Keratinocyte (primary cell): ENCODE results near the gene IL21R. TPM values are rescaled to one million over a fixed set of nuclear protein-coding genes. Genes with fewer than 3 reads are reported as not detected.

Source experiments
- DNase-seq: peaks from one replicate; pipeline ENCODE4 v3.0.0-alpha.2; 2011; ENCODE audit warnings: low read depth, missing footprints, low spot score
- FAIRE-seq: peaks from 2 replicates; lab custom pipeline; 2011; peaks lifted over from hg19 to GRCh38; lab: Jason Lieb, UNC
- H2AFZ ChIP-seq: 2 replicates; pipeline ENCODE4 v1.6.0; 2012; ENCODE audit warnings: low read length, control low read depth, inconsistent platforms; ENCODE audit not compliant: control insufficient read depth
- H3K27ac ChIP-seq: 2 replicates; pipeline ENCODE4 v1.5.1; 2011; ENCODE audit warnings: low read length; ENCODE audit not compliant: control insufficient read depth, insufficient read depth
- H3K27me3 ChIP-seq: 3 replicates; pipeline ENCODE4 v1.6.0; 2011; ENCODE audit warnings: low read length; ENCODE audit not compliant: control insufficient read depth, insufficient read depth; ENCODE audit errors: extremely low read depth
- H3K36me3 ChIP-seq, 2 experiments: 2 replicates in 1 of 2; 3 replicates in 1 of 2; pipeline ENCODE4 v1.5.1; 2011; ENCODE audit warnings: low read length in 2 of 2, mild to moderate bottlenecking in 1 of 2; ENCODE audit not compliant: control insufficient read depth in 2 of 2, insufficient read depth in 2 of 2; ENCODE audit errors: extremely low read depth in 1 of 2
- H3K4me1 ChIP-seq: 3 replicates; pipeline ENCODE4 v1.5.1; 2011; ENCODE audit warnings: low read length; ENCODE audit not compliant: control insufficient read depth, insufficient read depth; ENCODE audit errors: extremely low read depth
- H3K4me2 ChIP-seq: 3 replicates; pipeline ENCODE4 v1.6.0; 2011; ENCODE audit warnings: low read depth, low read length; ENCODE audit not compliant: control insufficient read depth, insufficient read depth; ENCODE audit errors: extremely low read depth
- H3K4me3 ChIP-seq, 3 experiments: fragments of 200-600 bp in 1 of 3; sonication (generic) in 1 of 3; 2 replicates in 2 of 3; 3 replicates in 1 of 3; pipeline ENCODE4 v1.5.1; 2011 to 2016; ENCODE audit warnings: low read length in 3 of 3, mild to moderate bottlenecking in 3 of 3, control low read depth in 2 of 3, inconsistent platforms in 1 of 3, low read depth in 1 of 3, mixed read lengths in 1 of 3, mixed run types in 1 of 3, moderate library complexity in 1 of 3; ENCODE audit not compliant: control insufficient read depth in 2 of 3, insufficient read depth in 2 of 3; ENCODE audit errors: extremely low read depth in 1 of 3
- H3K79me2 ChIP-seq: 2 replicates; pipeline ENCODE4 v1.6.0; 2012; ENCODE audit warnings: low read length; ENCODE audit not compliant: control insufficient read depth, insufficient read depth
- H3K9ac ChIP-seq: 3 replicates; pipeline ENCODE4 v1.6.0; 2011; ENCODE audit warnings: low read length; ENCODE audit not compliant: control insufficient read depth, insufficient read depth; ENCODE audit errors: extremely low read depth
- H3K9me1 ChIP-seq: 3 replicates; pipeline ENCODE4 v1.6.0; 2011; ENCODE audit warnings: low read length; ENCODE audit not compliant: control insufficient read depth, insufficient read depth; ENCODE audit errors: extremely low read depth
- H3K9me3 ChIP-seq: 2 replicates; pipeline ENCODE4 v1.5.1; 2012; ENCODE audit warnings: low read depth, low read length; ENCODE audit not compliant: control insufficient read depth
- H4K20me1 ChIP-seq: 3 replicates; pipeline ENCODE4 v1.6.0; 2011; ENCODE audit warnings: low read length; ENCODE audit not compliant: control insufficient read depth, insufficient read depth; ENCODE audit errors: extremely low read depth
- CTCF ChIP-seq, 3 experiments: IDR thresholded peaks in 1 of 3; conservative IDR thresholded peaks in 1 of 3; optimal IDR thresholded peaks in 1 of 3; 2 replicates in 2 of 3; 3 replicates in 1 of 3; pipeline versions ENCODE3 to v1.5.1; 2011; ENCODE audit warnings: low read length in 3 of 3, mild to moderate bottlenecking in 3 of 3, moderate library complexity in 2 of 3, control low read depth in 1 of 3, inconsistent platforms in 1 of 3; ENCODE audit not compliant: insufficient read depth in 2 of 3; ENCODE audit errors: extremely low read depth in 1 of 3
- EZH2 ChIP-seq: IDR thresholded peaks from one replicate; pipeline ENCODE4 v1.6.1; 2012; ENCODE audit warnings: inconsistent platforms, mild to moderate bottlenecking, low read length, moderate library complexity
- dilution Hi-C: fragments of 300-500 bp; cut with MboI; formaldehyde crosslinking; loops from one replicate; pipeline ENCODE4 v1.7.0; 2020; ENCODE audit warnings: low sequenced_read_pairs; ENCODE audit not compliant: extremely low pct_ligation_motif_present
- polyA plus RNA-seq, 5 experiments: library from polyadenylated mRNA; depleted of rRNA in 3 of 5; stranded (reverse) in 3 of 5; stranded (forward) in 1 of 5; unstranded in 1 of 5; fragments of >200 nt; gene quantifications; 1 replicate in 1 of 5; 2 replicates in 3 of 5; 3 replicates in 1 of 5; pipeline versions ENCODE4 v1.2.1 to v1.2.3, GENCODE V29; 2011 to 2012; ENCODE audit warnings: missing spikeins in 2 of 5, low read depth in 1 of 5, low replicate concordance in 1 of 5

The IL21R gene
- polyA plus RNA-seq, 1 donor (not counting 4 experiments of a cell fraction or from before 2014, with no cell fraction given): 0.12 TPM

- Histone ChIP-seq H3K4me3 (no peak overlapping the region), H3K9me1 (no peaks in the 10 kb centered on the region), H3K4me2 (no peak overlapping the region), H3K79me2 (no peaks in the 10 kb centered on the region), H3K36me3 (peaks cover 32 to 56% of the 10 kb centered on the region in 2 experiments), H3K27me3 (no peaks in the 10 kb centered on the region), H3K27ac (no peak overlapping the region), H3K9ac (no peak overlapping the region), H3K9me3 (no peaks in the 10 kb centered on the region), H4K20me1 (peaks cover 4% of the 10 kb centered on the region), H2AFZ (no peak overlapping the region), H3K4me1 (peaks cover 8% of the 10 kb centered on the region)
- TF ChIP-seq EZH2 (no peak), CTCF (optimal IDR thresholded peaks at IDR 0.05 in 1 of 3, IDR thresholded peaks at IDR 0.05 in 1 of 3, conservative IDR thresholded peaks at IDR 0.05 in 1 of 3; ENCODE audit: extremely low read depth in 1 of 3, insufficient read depth in 2 of 3, low read length in 3 of 3) (no peak)
- no peak for FAIRE-seq
- dilution Hi-C loops: no loop called here
- no peak for DNase-seq
Measured at GRCh38 chr16:27472091-27473020, 70.4 kb downstream of the IL21R start.

GRCh38 chr16:27473101-27473900 lies 71.3 kb downstream of the IL21R start:
- Histone ChIP-seq H3K36me3 (peaks cover 32 to 51% of the 10 kb centered on the region in 2 experiments), H2AFZ (no peak overlapping the region), H3K9me1 (no peaks in the 10 kb centered on the region), H3K9me3 (no peaks in the 10 kb centered on the region), H3K27me3 (no peaks in the 10 kb centered on the region), H3K4me1 (peaks cover 8% of the 10 kb centered on the region), H3K27ac (no peak overlapping the region), H3K4me2 (no peak overlapping the region), H4K20me1 (peaks cover 4% of the 10 kb centered on the region), H3K9ac (no peak overlapping the region), H3K4me3 (no peak overlapping the region), H3K79me2 (no peaks in the 10 kb centered on the region)
- no peak for TF ChIP-seq CTCF (optimal IDR thresholded peaks at IDR 0.05 in 1 of 3, IDR thresholded peaks at IDR 0.05 in 1 of 3, conservative IDR thresholded peaks at IDR 0.05 in 1 of 3; ENCODE audit: extremely low read depth in 1 of 3, insufficient read depth in 2 of 3, low read length in 3 of 3)
- TF ChIP-seq EZH2: no peak
- DNase-seq (no peak), FAIRE-seq (no peak)
- dilution Hi-C loops: no loop called here
